Measurements from ENCODE around the gene FGF18. TPM values are rescaled to one million over a fixed set of nuclear protein-coding genes. Genes with fewer than 3 reads are reported as not detected.
A peak's percentile ranks its signal among the peaks of the same experiment; 100 is the strongest.

The FGF18 gene
- total RNA-seq, 4 donors from 2014 or later = 0.53 TPM; not detected in 3

DNA sequence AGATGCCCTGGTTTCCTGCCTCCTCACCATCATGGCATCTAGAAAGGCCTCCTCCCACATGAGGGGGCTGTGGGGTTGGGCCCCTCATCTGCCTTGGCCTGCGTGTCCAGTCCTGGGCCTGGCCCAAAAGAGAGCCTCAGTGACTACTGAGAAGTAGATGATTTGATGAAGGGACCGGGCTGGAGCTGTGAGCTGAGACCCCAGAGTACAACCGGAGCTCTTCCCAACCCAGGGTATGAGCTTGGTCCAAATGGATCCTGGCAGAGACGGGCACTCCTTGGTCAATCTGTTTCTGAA, 62.9 kb downstream of the FGF18 start:
- Histone ChIP-seq H3K27ac (no peak overlapping the region), H3K4me1 (no peaks in the 10 kb centered on the region), H3K9me3 (no peaks in the 10 kb centered on the region), H3K4me3 (no peak overlapping the region), H3K27me3 (no peaks in the 10 kb centered on the region), H3K36me3 (no peaks in the 10 kb centered on the region)
- no peak for DNase-seq
- TF ChIP-seq, protein P1, sequence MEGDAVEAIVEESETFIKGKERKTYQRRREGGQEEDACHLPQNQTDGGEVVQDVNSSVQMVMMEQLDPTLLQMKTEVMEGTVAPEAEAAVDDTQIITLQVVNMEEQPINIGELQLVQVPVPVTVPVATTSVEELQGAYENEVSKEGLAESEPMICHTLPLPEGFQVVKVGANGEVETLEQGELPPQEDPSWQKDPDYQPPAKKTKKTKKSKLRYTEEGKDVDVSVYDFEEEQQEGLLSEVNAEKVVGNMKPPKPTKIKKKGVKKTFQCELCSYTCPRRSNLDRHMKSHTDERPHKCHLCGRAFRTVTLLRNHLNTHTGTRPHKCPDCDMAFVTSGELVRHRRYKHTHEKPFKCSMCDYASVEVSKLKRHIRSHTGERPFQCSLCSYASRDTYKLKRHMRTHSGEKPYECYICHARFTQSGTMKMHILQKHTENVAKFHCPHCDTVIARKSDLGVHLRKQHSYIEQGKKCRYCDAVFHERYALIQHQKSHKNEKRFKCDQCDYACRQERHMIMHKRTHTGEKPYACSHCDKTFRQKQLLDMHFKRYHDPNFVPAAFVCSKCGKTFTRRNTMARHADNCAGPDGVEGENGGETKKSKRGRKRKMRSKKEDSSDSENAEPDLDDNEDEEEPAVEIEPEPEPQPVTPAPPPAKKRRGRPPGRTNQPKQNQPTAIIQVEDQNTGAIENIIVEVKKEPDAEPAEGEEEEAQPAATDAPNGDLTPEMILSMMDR (IDR thresholded peaks at IDR 0.05) = no peak
- no peak for TF ChIP-seq POLR2A (IDR thresholded peaks at IDR 0.05)

DNA sequence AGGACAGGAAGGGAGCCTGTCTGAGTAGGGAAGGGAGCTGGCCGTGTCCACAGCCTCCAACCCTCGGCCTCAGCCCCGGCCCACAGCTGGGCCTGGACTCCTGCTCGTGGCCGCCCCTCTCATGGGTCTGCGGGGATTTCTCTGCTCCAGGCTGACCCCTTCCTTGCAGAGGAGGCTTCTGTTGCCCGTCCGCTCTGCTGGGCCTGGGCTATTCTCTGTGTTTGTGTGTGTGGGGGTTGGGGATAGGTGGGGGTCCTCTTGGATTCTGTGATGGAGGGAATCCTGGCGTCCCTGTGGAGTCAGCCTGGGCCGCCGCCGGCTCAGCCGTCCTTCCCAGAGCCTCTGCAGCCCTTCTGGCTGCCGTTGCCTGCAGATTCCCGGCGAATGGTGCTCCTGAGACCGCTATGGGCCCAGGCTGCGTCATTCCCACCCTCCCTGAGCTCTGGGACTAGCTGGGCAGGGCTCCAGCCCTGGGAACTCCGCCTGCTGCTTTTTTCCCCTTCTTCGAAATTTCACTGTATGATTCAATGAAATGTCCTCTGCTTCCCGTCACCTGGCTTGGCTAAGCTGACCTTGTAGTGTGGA, 64.2 kb downstream of the FGF18 start:
- no peak overlapping the region for H3K4me3 ChIP-seq
- H3K27ac ChIP-seq = peak overlapping the region in 1 of 4 donors; percentile 9
- no peaks in the 10 kb centered on the region for H3K27me3 ChIP-seq
- no peaks in the 10 kb centered on the region for H3K36me3 ChIP-seq
- H3K9me3 ChIP-seq = no peaks in the 10 kb centered on the region
- TF ChIP-seq POLR2A (IDR thresholded peaks at IDR 0.05) = no peak
- TF ChIP-seq, protein P1 (IDR thresholded peaks at IDR 0.05) = no peak
- peak in 1 of 3 donors; percentile 59 for DNase-seq
- H3K4me1 ChIP-seq = no peaks in the 10 kb centered on the region

DNA sequence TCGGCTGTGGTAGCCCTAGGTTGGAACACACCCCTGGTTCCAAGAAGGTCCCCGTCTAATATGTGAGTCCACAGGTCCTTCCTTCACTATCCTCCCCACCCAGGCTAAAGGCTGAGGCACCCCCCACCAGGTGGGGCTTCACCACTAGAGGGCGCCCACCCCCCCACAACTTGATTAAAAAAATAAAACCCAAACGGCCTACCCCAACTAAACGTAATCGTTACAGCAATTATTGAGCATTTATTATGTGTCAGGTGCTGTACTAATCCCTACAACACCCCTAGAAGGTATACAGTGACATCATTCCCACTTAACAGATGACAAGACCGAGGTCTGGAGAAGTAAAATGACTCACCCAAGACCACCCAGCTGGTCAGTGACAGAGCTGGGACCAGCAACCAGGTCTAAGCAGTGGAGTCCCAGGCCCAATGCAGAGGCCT, 65.0 kb downstream of the FGF18 start:
- Histone ChIP-seq H3K4me3 (no peak overlapping the region), H3K27ac (no peak overlapping the region), H3K4me1 (no peaks in the 10 kb centered on the region), H3K27me3 (no peaks in the 10 kb centered on the region), H3K36me3 (no peaks in the 10 kb centered on the region), H3K9me3 (no peaks in the 10 kb centered on the region)
- DNase-seq = peak in 1 of 3 donors; percentile 52
- TF ChIP-seq, protein P1 (IDR thresholded peaks at IDR 0.05) = peak in 5 of 6 experiments; percentile 39 to 68 (median 50)
- TF ChIP-seq POLR2A (IDR thresholded peaks at IDR 0.05) = no peak

DNA sequence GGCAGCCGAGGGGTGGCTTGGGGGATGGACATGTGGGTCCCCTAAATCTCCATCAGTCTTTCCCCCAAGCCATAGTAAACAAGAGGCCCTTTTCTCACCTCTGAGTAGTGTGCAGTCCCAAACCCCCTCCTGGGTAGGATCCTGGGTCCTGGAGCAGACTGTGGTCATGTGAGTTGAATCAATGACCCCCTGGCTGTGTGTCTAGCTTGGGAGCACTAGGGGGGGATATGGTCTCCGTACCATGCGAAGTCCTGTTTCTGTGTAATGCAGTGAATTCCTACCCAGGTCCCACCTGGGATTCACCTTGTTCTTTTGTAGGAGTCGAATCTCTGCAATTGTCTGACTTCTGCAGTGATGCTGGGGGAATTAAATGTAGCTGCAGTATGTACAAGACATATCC, 66.2 kb downstream of the FGF18 start:
- no peak for TF ChIP-seq POLR2A (IDR thresholded peaks at IDR 0.05)
- TF ChIP-seq, protein P1 (IDR thresholded peaks at IDR 0.05) = no peak
- no peaks in the 10 kb centered on the region for H3K36me3 ChIP-seq
- DNase-seq = no peak
- no peaks in the 10 kb centered on the region for H3K4me1 ChIP-seq
- no peaks in the 10 kb centered on the region for H3K27me3 ChIP-seq
- H3K27ac ChIP-seq = no peak overlapping the region
- H3K9me3 ChIP-seq = no peaks in the 10 kb centered on the region
- H3K4me3 ChIP-seq = no peak overlapping the region

DNA sequence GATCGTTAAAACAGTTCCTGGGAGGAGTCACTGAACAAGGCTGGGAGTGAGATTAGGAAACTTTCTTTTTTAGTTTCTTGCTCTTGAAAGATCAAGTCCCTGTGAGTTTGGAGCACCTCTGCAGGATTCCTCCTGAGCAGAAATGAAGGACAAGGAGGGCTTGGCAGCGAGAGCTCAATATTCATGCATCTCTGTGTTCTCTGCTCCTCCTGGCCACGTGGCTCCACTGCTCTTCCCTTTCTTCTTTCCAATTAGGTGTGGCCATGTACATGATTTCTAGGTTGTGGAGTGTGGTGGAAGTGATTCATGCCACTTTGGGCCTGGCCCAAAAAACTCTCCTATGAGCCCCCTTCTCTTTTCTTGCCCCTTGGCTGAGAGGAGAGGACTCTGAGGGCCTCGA, 67.2 kb downstream of the FGF18 start:
- no peaks in the 10 kb centered on the region for H3K9me3 ChIP-seq
- H3K27ac ChIP-seq = no peak overlapping the region
- H3K4me3 ChIP-seq = no peak overlapping the region
- H3K27me3 ChIP-seq = no peaks in the 10 kb centered on the region
- H3K36me3 ChIP-seq = no peaks in the 10 kb centered on the region
- H3K4me1 ChIP-seq = no peaks in the 10 kb centered on the region
- no peak for DNase-seq
- TF ChIP-seq, protein P1 (IDR thresholded peaks at IDR 0.05) = no peak
- TF ChIP-seq POLR2A (IDR thresholded peaks at IDR 0.05) = no peak

DNA sequence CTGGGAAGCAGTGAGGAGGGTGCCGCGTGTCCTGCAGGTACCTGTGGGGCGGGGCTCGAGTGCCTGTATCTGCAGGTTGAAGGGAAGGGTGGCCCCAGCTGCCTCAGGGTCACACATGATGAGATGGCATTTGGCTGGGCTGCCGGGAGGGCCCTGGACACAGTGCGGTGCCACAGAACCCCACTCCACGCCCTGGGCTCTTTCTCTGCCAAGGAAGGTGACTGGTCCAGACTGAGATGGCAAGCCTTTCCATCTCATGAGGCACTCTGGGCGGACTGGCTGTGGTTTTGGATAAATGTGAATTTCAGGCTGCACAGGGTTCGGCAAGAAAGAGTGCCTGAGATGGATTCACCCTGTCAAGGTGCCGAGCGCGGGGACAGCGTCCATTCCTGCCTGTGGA, 69.4 kb downstream of the FGF18 start:
- TF ChIP-seq, protein P1 (IDR thresholded peaks at IDR 0.05) = no peak
- no peak for TF ChIP-seq POLR2A (IDR thresholded peaks at IDR 0.05)
- Histone ChIP-seq H3K9me3 (no peaks in the 10 kb centered on the region), H3K27me3 (no peaks in the 10 kb centered on the region), H3K27ac (no peak overlapping the region), H3K36me3 (no peaks in the 10 kb centered on the region), H3K4me3 (no peak overlapping the region), H3K4me1 (no peaks in the 10 kb centered on the region)
- DNase-seq = no peak
